HG03095 (cell line): Measurements from ENCODE around the gene SH3GL3.

ENCODE experiments used
- ATAC-seq: cut with Tn5 transposase; IDR thresholded peaks from one replicate; pipeline ENCODE4 v1.9.1; 2021; ENCODE audit warnings: moderate library complexity; ENCODE audit not compliant: unreplicated experiment

The SH3GL3 gene

DNA sequence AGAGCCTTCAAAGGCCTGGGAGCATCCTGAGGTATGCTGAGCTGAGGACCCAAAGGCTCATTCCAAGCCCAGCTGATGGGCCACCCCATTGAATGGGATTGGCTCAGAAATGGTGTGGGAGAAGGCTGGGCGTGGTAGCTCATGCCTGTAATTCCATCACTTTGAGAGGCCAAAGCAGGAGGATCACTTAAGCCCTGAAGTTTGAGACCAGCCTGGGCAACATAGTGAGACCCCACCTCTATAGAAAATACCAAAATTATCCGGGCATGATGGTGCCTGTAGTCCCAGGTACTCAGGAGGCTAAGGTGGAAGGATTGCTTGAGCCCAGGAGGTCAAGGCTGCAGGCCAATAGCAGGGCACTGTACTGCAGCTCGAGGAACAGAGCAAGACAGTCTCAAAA lies 163.0 kb downstream of the SH3GL3 start:
- no peak for ATAC-seq

- no peak for ATAC-seq
These were observed 164.0 kb downstream of the SH3GL3 start for GRCh38 chr15:83610901-83611685.

GRCh38 chr15:83612226-83612625 lies 165.1 kb downstream of the SH3GL3 start:
- no peak for ATAC-seq

DNA sequence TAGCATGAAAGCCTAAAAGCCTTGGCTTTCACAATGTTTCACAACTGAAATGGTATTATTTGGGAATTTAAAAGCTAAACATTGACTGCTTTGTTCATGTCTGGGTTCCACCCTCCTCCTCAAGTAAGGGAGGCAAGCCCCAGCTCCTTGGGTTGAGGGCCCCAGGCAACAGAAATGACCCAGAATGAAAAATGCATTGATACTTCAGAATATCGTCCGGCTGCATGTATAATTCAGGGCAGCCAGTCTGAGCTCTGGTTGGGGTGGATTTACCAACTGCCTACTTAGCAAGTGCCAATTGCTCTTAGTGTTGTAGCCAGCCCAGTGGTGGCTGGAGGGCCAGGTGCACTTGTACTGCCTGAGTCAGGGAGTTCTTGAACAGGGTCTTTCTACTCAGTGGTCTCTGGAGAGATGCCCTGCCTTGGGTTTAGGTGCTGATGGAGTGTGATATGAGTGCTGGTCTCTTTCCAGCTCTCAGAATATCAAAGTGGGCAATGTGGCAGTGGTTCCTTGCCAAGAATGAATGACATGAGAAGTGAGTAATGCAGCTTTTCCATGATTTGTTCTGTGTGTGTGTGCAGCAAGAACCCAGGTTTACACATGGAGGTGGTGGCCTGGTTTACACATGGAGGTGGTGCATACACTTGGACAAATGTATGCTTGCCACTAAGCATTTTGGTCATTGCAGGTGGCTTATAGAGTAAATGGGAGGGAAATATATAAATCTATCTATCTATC lies 165.9 kb downstream of the SH3GL3 start:
- ATAC-seq = no peak

DNA sequence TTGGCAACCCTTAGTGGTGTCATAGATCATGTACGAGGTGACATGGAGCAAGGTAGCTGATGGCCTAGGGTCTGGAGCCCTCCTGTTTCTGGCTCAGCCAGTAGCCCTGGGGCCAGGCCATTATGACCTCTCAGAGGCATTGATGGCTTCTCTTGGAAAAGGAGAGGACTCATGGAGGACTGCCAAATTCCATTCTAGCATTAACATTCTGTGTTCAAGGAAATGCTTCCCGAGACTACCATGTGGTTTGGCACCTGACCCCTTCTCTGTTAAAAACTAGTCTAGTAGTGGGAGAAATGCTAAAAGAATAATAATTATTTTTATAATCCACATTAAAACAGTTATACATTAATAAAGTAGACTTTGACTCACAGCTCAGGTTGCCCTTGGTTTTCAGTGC lies 166.6 kb downstream of the SH3GL3 start:
- no peak for ATAC-seq

DNA sequence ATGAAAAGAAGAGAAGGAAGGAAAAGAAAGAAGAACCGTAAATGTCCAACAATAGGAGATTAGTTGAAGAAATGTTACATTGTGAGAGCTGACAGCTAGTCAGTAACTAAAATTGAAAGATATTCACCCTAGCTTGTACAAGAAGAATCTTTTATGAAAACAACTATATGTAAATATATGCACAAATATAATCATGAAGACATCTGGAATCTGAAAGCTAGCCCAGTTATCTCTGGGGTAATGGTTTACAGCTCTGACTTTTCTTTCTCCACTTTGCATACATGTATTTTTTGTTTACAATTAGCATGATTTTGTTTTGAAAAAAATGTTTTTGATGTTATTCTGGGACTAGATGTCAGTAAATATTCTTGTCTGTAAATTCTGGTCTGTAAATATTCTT lies 169.7 kb downstream of the SH3GL3 start:
- ATAC-seq = no peak

- ATAC-seq = no peak
These were observed 179.1 kb downstream of the SH3GL3 start for GRCh38 chr15:83626171-83626802.

DNA sequence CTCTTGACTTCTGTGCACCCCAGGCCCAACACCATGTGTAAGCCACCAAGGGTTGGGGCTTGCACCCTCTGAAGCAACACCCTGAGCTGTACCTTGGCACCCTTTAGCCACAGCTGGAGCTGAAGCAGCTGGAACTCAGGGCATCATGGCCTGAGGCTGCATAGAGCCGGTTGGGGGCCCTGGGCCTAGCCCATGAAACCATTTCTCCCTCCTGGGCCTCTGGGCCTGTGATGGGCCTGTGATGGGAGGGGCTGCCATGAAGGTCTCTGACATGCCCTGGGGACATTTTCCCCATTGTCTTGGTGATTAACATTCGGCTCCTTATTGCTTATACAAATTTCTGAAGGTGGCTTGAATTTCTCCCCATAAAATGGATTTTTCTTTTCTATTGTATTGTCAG lies 184.4 kb downstream of the SH3GL3 start:
- ATAC-seq = no peak

GRCh38 chr15:83643201-83643600 lies 196.1 kb downstream of the SH3GL3 start:
- ATAC-seq = no peak

- no peak for ATAC-seq
These were observed 197.3 kb downstream of the SH3GL3 start for GRCh38 chr15:83644439-83644838.

DNA sequence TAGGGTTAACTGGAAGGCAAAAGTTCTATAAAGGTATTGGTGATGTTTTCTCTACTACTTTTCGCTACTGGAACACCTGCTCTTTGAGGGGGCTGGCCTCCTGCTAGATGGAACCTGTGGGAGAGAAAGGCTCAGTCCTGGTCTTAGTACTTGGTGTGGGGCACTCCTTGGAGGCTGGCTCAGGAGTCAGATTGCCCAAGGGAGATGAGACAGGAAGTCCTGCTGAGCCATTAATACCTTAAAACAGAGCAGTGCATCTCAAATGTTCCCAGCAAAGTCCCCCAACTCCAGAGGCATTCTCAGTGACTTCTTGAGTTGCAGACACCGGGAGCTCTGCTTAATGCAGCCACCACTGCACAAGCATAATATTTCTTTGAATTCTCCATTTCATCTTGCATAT lies 203.7 kb downstream of the SH3GL3 start:
- ATAC-seq = no peak

- ATAC-seq = no peak
These were observed 204.4 kb downstream of the SH3GL3 start for GRCh38 chr15:83651541-83651940.

- no peak for ATAC-seq
These were observed 205.6 kb downstream of the SH3GL3 start for GRCh38 chr15:83652626-83653204.

DNA sequence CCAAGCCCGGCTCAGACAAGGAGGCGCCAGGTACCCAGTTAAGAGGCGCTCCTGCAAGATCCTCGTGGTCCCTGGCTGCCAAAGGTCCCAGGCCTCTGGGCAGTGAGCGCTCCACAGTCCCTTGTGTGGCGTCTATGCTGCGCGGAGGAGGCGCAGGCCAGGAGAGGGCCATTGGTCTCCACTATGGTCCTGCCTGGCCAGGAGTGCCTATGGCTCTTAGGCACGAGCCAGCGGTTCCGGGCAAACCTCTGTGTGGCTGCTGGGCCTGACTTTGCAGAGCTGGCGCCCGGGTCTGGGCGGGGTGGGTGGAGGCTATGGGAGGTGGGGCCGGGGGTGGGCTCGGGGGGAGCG lies 206.1 kb downstream of the SH3GL3 start:
- no peak for ATAC-seq

DNA sequence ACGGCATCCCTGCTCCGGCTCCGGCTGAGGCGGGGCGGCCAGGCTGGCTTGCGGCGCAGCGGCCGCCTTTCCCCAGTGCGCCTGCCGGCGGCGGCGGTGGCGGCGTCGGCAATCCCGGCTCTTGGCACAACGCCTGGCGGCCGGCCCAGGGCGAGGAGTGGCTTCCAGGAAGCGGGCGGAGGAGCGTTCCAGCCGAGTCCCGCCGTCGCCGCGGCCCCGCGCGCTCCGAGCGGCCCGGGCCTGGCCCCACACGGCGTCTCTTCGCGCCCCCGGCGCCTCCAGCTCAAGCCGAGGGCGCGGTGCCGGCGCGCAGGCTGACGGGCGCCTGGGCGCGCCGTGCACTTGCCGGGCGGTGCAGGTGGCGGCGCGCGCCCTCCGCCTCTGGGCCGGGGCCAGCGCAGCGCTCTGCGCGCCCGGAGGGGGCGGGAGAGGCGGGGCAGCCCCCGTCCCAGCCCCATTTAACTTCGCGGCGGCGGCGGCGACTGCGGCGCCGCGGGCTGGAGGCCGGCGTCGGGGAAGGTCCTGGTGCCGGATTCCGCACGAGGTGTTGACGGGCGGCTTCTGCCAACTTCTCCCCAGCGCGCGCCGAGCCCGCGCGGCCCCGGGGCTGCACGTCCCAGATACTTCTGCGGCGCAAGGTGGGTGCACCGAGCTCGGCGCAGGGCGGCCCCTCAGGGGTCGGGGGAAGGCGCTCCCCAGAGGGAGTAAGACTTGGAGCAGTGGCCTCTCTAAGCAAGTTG lies 206.7 kb downstream of the SH3GL3 start, which contains the start of gene ADAMTSL3:
ADAMTSL3 (plus strand) TSS at position 485 of the 740 bp plus-strand sequence. CDS start 1,639 bp downstream, outside the sequence.
- no peak for ATAC-seq

DNA sequence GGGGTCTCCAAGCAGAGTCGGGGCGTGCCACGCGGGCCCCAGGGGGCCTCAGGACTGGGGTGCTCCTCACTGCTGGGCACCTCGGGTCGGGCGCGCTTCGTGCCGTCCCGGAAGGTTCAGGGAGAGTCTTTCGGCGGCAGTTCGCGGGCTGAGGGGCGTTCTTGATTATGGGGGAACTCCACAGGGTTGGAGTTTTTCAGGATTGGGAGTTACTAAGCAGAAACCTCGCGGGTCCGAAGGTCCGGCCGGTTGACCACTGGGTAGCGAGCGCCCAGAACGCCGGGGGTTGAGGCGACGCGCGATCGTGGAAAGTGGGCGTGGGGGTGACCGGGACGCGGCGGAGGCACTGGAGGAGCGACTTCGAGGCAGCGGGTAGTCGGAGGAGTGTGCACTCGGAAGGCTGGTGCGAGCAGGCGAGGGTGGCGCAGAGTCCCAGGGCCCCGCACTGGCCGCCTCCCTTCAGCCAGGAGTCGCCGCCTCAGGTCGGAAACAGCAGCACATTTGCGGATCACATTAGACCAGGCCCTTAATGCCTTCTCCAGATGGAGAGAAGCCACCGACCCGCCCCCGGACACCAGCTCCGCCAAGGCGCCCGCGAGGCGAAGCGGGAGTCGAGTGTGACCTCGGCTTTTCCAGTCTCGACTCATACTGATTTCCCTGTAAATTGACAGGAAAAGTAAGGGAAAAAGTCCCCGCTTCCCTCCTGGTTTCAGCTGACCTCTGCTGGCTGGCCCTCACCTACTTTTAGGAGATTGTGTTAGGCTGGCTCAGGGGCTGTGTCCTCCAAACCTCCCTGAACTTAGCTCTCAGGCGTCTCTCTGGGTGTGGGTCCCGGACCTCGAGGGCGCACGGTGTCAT lies 207.5 kb downstream of the SH3GL3 start:
- ATAC-seq = no peak

GRCh38 chr15:83655237-83655616 lies 208.1 kb downstream of the SH3GL3 start:
- ATAC-seq = no peak

DNA sequence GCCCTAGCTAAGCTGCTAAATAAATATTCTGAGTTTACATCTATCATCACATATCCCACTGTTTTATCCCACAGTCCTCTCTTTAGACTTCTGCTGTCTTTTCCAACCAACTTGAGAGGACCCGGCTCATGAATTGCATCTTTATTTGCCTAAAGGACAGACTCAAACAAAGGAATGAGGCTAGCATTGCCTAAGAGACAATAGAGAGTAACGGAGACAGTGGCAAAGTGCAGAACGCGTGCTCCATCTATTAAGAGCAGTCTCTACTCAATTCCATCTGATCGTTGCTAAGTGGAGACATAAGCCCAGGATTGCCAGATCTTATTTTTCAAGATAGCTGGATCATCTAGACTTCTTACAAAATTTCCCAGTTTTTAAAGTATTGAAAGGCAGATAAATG lies 209.1 kb downstream of the SH3GL3 start:
- no peak for ATAC-seq

DNA sequence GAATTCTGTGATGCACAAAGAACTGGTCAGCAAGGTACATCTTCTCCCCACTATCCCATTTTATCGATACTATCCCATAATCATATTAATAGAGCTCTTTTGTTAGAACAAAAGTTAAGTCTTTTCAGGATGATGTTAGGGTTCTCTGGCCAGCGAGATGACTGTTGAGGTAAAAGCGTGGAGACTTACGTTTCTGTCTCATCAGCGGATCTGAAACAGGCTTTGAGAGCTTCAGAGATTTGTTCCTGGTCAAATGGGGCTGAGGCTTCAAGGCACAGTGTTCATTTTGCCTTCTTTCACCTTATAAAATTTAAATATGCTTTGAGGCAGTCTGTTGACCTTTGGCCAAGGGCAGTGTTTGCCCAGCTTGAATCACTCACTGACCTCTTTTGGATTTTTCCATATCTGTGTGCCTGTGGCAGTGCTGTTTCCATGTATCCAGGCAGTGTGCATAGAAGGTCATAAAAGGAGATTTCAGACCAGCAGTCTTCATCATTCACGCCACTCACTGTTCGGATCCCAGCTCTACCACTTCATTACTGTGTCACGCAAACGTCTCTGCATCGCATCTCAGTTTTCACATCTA lies 209.9 kb downstream of the SH3GL3 start:
- ATAC-seq = no peak

DNA sequence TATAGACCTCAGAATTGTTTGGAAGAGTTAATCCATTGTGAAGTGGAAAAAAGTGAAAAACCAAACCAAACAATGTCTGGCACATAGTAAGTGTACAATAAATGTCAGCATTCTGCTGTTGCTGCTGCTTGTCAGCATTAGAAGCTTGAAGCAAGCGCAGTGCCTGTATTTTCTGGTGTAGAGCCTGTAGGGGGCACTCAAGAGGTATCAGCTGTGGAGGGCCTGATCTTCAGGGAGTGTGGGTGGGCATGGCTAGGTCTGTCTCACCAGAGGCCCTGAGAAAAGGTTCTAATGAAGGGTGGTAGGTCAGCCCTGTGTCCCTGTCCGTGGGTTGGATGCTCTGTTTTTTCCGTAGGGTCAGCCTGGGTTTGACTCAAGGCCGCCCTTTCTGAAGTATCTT lies 210.4 kb downstream of the SH3GL3 start:
- ATAC-seq = no peak
